EL (cell line): ENCODE data around the gene EBF3.

ENCODE experiments used
- DNase-seq: peaks from one replicate; pipeline ENCODE4 v3.0.0-alpha.2; 2016

The EBF3 gene

DNA sequence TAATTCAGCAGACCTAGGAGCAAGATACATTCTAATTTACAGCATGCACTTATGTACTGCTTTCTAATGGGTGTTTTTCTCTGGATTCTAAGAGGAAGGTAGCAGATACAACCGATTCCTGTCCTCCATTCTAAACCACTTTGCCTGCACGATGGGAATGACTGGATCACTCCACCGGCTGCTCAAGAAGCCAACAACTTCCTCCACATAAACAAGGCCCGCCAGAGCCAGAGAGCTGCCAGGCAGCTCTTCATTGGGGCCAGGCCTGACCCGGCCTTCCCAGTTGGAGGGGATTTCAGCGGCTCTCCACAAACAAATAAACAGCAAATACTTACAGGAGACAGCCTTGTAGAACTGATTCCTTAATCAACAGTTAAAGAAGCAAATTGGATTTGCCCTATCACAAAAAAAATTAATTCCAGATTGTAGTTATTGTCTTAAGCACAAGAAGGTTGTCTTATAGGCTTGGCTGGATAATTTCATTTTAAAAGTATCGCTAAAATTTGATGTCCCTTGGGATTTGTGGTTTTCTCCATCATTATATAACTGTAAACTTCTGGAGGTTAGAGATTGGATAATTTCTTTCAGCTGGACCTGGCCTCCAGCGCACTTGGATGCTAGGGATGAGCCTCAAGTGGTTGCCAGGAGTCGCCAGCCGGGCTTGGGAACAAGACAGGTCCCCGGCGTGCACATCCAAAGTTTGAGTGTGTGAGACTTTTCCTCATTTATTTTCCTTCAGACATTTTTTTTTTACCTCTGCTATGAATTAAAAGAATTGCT lies 20.9 kb downstream of the EBF3 start:
- DNase-seq, result no peak

GRCh38 chr10:129942391-129942790 lies 21.7 kb downstream of the EBF3 start:
- DNase-seq, result no peak

- DNase-seq, result no peak
Observed at GRCh38 chr10:129942019-129942277, 22.1 kb downstream of the EBF3 start.

GRCh38 chr10:129941199-129942018 lies 22.7 kb downstream of the EBF3 start:
- DNase-seq, result no peak

DNA sequence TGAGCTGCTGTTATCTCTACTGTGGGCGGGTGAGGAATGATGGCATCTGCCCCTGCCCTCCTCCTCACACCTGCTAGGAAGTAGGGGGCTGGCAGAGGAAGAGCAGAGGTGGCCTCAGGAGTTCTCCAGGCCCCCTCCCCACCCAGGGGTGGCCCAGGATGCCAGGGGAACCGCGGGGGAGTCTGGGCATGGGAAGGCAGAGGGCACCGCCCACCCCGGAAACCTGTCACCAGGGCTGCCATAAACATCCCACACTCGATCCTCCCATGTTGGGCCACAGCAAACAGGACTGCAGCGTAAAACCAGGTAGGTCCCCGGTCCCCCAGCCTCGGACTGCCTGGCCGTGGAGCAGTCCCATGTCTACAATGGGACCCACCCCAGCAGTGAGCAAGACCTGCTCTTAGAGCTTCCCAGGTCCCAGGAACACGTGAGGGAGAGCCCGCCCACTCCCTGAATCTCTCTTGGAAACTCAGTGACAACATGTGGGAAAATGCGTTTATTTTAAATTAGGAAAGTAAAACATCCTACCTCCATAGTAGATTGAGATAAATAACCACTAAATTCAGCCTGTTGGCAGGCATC lies 23.4 kb downstream of the EBF3 start:
- no peak for DNase-seq

DNA sequence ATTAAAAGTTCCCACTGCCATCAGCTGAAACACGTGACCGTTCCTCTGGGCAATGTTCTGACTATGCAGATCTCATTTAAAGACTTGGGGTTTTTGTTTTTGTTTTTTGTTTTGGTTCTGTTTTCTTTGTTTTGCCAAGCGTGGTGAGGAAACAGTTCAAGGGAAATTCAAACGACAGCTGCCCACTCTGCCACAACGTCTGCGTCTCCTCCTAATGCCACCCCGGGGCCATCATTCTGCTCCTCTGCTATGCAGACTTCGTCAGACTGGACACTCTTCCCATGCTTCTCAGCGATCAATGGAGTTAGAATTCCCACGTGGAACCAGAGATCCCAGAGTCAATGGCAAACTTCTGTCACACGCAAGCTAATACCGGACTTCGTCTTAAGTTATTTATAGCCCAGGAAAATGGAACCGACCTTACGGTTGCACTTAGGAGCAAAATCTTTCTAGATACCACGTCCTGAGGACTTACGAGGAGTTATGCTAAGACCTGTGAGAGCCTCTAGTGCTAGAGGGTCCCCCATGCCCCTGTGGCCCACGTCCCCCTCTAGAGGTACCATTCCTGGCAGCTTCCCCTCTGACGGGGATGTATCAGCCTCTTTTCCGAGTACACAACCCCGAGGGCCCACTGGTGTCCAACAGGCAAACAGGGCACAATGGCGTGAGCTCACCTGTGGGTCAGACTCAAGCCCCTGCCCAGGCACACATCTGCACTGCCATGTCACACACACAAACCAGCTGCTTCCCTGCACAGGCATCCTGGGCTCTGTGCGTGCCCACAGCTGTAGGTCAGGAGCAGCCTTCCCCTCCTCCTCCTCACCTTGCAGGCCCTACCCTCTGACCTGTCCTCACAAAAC lies 24.4 kb downstream of the EBF3 start:
- no peak for DNase-seq

GRCh38 chr10:129938460-129938859 lies 25.6 kb downstream of the EBF3 start:
- DNase-seq, result no peak

DNA sequence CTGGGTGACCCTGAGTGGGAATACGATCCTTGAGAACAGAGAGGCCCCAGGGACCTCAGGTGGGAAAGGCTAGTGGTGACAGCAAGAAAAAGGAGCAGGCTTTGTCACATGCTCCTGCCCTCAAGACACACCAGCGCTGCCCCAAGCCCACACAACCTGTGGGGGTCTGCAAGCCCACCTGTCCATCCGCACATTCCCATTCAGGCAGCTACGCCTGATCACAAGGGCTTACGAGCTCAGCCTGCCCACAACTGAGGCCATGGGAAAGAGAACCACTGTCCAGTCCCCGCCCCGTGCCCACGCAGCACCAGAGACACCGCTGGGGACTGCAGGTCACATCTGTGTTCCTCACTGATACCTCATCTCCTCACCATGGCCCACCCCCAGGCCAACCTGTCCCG lies 26.7 kb downstream of the EBF3 start:
- DNase-seq, result no peak

GRCh38 chr10:129936923-129937300 lies 27.2 kb downstream of the EBF3 start:
- no peak for DNase-seq

DNA sequence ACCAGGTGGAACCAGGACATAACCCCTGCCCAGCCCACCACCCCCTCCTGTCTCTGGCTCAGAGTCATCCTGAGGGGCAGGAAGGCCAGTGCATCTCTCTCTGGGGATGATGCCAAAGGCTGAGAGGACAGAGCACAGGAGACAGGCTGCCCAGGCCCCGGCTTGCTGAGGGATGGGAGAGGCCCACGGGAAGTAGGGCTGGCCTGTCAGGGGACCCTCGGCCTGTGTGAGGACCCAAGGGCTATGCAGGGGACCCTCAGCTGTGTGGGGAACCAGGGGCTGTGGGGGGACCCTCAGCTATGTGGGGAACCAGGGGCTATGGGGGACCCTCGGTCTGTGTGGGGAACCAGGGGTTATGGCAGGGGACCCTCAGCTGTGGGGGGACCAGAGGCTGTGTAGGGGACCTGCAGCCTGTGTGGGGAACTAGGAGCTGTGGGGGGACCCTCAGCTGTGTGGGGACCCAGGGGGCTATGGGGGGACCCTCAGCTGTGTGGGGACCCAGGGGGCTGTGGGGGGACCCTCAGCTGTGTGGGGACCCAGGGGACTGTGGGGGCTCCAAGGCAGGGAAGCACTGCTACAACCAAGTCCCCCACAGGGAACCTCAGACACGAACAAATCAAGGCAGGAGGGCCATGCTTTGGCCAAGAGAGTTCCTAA lies 27.7 kb downstream of the EBF3 start:
- no peak for DNase-seq

GRCh38 chr10:129935867-129936152 lies 28.3 kb downstream of the EBF3 start:
- DNase-seq, result no peak

- DNase-seq, result no peak
Observed at GRCh38 chr10:129935102-129935866, 28.8 kb downstream of the EBF3 start.

DNA sequence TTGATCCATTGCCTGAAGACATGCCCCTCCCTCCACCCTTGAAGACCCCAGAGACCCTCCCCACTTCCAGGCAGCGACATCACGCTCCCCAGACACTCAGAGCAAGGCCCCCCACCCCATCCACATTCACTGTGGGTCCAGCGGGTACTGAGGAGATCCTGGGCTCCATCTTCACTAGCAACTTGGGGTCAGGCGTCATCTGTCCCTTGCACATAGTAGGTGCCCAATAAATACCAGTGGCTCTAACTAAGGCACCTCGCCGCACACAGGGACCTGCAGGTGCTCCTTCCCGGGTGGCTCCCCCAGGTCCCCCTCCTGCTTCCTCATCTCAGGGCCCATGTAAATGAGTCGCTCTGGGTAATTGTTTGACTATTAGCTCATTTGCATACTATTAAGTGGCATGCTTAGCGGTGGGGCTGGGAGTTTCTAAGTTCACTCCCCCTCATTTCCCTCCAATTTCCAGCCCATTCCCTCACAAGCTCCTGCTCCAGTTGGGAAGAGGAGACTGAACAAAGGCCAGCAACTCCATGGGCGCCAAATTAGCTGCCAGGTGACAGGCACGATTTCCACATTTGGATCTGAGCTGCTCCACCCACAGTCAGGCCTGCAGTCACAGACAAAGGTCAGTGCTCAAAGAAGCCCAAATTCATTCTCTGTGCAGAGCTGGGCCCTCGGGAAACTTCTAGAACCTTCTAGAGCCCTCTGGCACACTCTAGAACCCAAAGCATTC lies 29.7 kb downstream of the EBF3 start:
- no peak for DNase-seq

- no peak for DNase-seq
Observed at GRCh38 chr10:129933456-129934092, 30.5 kb downstream of the EBF3 start.

DNA sequence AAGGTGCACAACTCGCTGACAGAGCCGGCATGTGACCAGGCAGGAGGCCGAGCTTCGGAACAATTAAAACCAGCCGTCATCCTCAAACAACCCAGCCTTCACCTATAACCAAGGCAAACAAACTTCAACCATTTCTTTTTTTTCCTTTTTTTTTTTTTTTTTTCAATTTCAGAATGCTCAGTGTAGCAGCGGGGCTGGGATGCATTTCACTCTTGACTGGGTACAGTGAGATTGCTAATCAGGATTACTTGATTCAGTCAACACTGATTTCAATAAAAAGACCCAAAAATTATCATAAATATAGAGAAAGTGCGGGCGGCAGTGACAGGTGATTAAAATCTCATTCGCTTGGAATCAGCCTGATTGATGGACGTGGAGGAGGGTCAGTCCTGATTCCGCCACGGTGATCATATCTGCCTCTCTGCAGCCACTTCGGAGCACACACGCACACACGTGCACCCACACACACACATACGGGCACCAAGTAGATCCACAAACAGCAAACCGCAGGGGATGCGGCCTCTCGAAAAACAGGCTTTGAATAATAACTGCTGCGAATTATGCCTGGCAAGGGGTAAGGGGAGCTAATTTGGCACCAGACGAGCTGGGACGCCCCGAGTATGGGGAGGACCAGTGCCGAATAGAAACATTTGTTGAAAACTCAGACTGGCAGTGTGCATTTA lies 31.2 kb downstream of the EBF3 start:
- no peak for DNase-seq

- DNase-seq, result no peak
Observed at GRCh38 chr10:129932182-129932581, 31.9 kb downstream of the EBF3 start.

GRCh38 chr10:129929343-129930292 lies 34.5 kb downstream of the EBF3 start:
- no peak for DNase-seq

DNA sequence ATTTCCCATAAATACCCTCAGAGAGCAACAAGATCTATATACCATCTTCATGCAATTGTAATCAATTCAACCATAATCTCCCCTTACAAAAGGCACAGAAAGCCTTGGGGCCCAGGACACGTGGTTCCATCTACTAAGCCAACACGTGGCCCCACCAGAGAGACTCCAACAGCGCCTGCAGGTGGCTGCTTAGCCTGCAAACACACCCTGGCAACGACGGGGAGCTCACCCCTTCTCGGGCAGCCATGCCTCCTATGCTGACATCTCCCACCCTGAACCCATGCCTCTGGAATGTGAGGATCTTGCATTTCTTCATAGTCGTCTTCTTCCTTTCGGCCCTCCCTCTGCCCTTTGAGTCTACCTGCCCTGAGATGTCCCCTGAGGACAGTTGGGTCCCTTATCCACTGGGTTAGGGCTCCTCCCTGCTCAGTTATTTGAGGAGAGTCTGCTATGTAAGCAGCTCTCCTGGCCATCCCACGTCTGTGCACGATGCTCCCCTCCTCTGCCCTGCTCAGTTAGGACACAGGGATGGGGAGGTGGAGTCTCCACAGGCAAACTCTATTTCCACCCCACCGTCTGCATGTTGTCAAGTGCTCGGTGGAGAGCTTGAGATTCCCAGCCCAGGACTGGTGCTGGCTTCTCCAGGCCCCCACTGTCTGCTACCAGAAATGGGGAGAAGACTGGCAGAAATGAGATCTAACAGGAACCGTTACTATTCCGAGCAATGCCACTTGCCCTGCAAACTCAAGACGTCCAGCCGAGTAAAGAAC lies 36.5 kb downstream of the EBF3 start:
- no peak for DNase-seq
